ENCODE measurements around the gene CLEC20A.

Gene CLEC20A

DNA sequence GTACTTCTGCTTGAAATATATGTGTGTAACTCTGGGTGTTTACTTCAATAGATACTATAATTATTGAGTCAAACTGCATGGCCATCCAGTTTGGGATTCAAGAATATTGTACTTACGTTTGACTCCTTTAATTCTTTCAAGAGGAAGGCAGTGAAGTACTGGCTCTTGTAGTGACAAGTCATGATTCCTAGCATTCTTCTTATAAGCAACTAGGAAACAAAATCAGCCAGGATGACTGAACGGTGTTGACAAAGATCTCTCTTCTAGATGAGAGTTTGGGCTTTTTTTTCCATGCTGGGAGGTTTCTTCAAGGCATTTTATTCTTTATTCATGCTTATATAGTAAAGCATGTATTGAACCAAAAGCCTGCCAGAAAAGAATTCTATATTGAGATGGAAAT lies 58.3 kb downstream of the CLEC20A start:
- in situ Hi-C loops (cut with HindIII; ENCODE audit: low sequenced_read_pairs): no loop called here
- no peak overlapping the region for H3K4me3 ChIP-seq (ENCODE audit: low read depth, low read length)
- TF ChIP-seq, protein P1, sequence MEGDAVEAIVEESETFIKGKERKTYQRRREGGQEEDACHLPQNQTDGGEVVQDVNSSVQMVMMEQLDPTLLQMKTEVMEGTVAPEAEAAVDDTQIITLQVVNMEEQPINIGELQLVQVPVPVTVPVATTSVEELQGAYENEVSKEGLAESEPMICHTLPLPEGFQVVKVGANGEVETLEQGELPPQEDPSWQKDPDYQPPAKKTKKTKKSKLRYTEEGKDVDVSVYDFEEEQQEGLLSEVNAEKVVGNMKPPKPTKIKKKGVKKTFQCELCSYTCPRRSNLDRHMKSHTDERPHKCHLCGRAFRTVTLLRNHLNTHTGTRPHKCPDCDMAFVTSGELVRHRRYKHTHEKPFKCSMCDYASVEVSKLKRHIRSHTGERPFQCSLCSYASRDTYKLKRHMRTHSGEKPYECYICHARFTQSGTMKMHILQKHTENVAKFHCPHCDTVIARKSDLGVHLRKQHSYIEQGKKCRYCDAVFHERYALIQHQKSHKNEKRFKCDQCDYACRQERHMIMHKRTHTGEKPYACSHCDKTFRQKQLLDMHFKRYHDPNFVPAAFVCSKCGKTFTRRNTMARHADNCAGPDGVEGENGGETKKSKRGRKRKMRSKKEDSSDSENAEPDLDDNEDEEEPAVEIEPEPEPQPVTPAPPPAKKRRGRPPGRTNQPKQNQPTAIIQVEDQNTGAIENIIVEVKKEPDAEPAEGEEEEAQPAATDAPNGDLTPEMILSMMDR (IDR thresholded peaks at IDR 0.05; ENCODE audit: low read depth, low read length): no peak
- DNase-seq (ENCODE audit: low read depth, low spot score): peak; percentile 3

DNA sequence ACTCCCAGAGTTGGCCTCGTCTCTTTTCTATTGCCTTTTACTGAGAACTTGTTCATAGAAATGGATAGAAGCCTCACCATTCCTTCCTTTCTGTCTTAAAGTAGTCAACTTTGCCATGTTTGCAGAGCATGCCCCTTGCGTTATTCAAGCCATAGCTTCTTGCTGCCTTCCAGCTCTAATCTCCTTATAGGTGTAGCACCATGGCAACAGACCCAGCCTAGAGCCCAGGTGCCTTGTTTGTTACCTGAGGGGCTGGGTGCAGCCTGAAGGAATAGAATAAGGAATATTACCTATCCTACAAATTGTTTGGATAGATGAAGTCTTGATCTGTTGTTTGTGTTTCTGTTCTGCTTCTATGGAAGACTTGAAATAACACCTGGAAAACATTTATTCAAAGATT lies 59.9 kb downstream of the CLEC20A start:
- DNase-seq (ENCODE audit: low read depth, low spot score): no peak
- TF ChIP-seq, protein P1 (IDR thresholded peaks at IDR 0.05; ENCODE audit: low read depth, low read length): no peak
- no peak overlapping the region for H3K4me3 ChIP-seq (ENCODE audit: low read depth, low read length)
- in situ Hi-C loops (cut with HindIII; ENCODE audit: low sequenced_read_pairs): no loop called here

DNA sequence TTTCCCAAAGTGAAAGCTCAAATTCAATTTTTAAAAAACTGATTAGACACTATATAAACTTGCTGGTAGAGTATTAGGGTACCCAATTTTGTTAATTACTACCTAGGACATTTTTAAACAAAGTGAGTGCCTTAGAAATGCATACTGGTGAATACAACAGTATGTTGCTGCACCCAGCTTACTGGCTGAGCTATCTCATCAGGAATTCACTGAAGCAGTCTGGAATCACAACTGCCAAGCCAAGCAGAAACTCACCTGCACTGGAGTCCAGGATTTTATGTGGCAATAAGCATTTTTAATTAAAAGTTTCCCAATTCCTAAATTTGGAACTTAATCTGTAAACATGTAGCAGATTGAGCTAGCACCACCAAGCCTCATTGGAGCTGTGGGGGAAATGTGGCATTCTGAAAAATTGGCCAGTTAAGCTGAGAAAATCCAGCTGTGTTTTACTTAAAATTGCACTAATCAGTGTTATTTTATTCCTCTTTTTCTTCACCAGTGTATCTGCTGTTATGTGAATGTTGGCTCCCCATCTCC lies 61.8 kb downstream of the CLEC20A start:
- no peak for DNase-seq (ENCODE audit: low read depth, low spot score)
- H3K4me3 ChIP-seq (ENCODE audit: low read depth, low read length): no peak overlapping the region
- TF ChIP-seq, protein P1 (IDR thresholded peaks at IDR 0.05; ENCODE audit: low read depth, low read length): no peak
- in situ Hi-C loops (cut with HindIII; ENCODE audit: low sequenced_read_pairs): no loop called here

DNA sequence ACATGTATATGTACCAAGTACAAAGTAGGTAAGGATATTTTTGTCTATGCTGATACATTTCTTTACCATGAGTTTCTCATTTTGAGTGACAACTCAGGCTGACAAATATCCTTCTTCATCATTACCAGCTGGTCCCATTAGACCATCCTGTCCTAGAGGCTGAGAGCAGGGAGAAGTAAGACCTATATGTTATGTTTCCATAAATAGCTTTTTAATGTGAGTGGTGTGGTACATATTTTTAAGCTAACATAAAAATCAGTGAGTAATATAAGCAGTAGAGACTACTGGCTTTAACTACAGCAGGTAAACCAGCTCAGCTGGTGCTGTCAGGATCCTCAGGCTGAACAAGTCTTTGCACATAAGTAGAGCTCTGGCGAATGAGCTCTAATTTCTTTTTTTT lies 62.4 kb downstream of the CLEC20A start:
- TF ChIP-seq, protein P1 (IDR thresholded peaks at IDR 0.05; ENCODE audit: low read depth, low read length): no peak
- H3K4me3 ChIP-seq (ENCODE audit: low read depth, low read length): no peak overlapping the region
- no peak for DNase-seq (ENCODE audit: low read depth, low spot score)
- in situ Hi-C loops (cut with HindIII; ENCODE audit: low sequenced_read_pairs): no loop called here

Measured in astrocyte of the spinal cord (primary cell).